Left kidney (tissue), 2 donors: ENCODE measurements around the gene GLG1. TPM values are rescaled to one million over a fixed set of nuclear protein-coding genes. Genes with fewer than 3 reads are reported as not detected.
"Not testable (repeated sequence)": the region's sequence is repeated elsewhere in the genome, so short reads cannot be mapped to it uniquely, and the experiment has no call there.

Experiments
- DNase-seq: peaks from one replicate; pipeline ENCODE4 v3.0.0-alpha.2; 2013
- polyA plus RNA-seq: library from polyadenylated mRNA; unstranded; fragments of 120-200 nt; gene quantifications from one replicate; pipeline ENCODE4 v1.2.1, GENCODE V29; 2013; ENCODE audit not compliant: insufficient read length

Gene GLG1
- polyA plus RNA-seq, 1 donor = 183 TPM

DNA sequence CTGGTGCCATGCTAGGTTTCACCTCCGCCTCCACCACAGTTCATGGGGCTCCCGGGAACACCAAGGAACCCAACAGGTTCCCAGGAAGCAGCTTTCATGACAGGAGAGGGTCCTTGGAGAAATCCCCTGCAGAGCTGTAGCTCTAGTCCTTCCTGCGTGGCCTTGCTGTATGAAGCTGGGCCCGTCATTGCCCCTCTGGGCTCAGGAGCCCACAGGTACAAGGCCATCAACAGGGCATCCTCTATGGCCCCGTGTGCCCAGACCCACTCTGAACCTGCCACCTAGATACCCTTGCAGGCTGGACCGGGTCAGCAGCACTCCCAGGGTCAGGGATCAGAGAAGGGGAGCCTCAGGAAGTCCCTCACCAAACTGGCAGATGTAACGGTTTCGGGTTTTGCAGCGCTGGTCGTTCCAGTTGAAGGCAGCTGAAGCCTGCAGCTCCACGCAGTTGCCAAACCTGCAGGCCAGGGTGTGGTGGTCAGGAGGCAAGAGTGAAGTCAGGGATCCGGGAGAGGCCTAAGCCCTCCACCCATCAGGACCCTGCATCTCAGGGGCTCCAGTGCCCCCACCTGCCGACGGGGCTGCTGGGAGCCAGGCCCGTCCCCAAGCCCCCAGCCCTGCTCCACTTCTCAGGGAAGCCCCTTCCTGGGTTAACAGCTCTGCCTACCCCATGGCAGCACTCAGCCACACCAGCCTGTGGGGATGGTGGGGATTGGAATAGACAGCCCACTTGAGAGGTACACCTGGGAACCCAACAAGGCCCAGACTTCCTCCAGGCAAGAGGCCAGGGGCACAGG is 197.5 kb downstream of the GLG1 start:
- not testable (repeated sequence) for DNase-seq

GRCh38 chr16:74407362-74407705 is 199.6 kb downstream of the GLG1 start:
- not testable (repeated sequence) for DNase-seq

GRCh38 chr16:74406600-74407361 is 200.1 kb downstream of the GLG1 start:
- DNase-seq = not testable (repeated sequence)

DNA sequence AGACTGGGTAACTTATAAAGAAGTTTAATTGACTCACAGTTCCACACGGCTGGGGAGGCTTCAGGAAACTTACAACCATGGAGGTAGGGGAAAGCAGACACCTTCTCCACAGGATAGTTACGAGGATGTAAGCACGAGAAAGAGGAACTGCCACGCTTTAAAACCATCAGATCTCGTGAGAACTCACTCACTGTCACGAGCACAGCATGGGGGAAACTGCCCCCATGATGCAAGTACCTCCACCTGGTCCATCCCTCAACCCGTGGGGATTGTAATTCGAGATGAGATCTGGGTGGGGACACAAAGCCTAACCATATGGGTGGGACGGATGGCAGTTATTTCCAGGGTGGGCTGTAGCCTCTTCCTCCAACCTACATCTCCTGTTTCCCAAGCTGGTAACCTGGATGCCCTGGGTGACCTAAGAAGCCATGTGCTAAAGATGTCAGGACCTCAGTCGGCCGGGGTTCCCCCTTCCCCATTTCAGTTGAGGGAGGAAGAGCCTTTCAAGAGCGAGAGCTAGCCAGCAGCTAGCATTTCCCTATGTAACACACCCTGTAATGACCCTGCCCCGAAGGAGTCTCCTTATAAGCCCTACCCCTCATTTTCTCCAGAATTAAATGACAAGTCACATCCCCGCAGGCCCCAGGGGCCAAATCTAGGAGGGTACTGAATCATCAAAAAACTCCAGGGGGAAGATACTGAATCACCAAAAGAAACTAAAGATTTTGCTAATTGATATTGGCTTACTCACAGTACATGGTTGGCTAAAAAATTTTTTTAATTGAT is 202.6 kb downstream of the GLG1 start:
- DNase-seq = not testable (repeated sequence)

DNA sequence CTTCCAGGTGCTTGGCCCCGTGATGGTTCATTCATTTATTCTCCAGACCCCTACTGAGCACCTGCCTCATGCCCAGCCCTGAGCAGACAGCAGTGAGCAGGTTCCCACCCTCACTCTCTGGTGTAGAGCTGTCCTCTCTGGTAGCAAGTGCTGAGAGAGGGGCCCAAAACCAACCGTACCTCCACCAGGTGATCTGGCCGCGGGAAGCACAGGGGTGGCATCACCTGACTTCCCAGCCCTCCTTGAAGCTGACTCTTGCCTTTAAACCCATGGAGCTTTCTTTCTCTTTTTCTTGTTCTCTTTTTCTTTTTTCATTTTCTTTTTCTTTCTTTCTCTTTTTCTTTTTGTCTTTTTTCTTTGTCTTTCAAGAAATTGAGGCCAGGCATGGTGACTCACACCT is 206.7 kb downstream of the GLG1 start:
- not testable (repeated sequence) for DNase-seq

DNA sequence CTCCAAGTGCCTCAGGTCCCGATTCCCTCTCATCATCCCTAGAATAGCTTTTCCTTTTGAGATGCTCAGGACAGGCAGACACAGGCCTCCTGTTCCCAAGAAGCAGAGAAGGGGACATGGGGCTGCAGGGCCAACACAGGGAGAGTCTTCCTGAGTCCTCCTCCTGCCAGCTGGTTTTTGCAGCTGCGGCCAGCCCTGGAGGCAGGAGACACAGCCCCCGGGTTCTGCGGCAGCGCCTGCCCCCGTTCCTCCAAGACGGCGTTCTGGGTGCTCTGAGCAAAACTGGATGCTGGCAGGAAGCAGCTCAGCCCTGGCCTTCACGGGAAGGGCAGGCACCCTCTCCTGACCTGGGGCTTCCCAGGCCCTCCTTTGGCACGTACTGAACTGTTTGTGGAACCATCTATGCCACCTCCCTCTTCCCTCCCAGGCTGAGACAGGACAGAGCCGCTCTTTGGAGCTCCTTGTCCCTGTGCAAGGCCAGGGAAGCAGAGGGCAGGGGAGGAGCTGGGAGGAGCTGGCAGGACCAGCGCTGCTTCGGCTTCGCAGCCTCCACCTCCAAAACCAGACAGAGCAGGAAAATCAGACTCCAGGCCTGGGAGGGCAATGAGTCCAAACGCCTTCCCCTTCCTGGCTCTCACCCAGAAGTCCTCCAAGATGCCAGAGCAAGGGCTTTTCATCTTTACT is 208.6 kb downstream of the GLG1 start:
- DNase-seq = not testable (repeated sequence)

Other genes starting within 250 kb of the GLG1 start
- gene NPIPB15, start 230.8 kb downstream of the GLG1 start, polyA plus RNA-seq = 20.9 TPM
- gene CLEC18B, start 185.6 kb downstream of the GLG1 start, polyA plus RNA-seq = 137 TPM
- 35.4 TPM for gene RFWD3, start 59.8 kb upstream of the GLG1 start, polyA plus RNA-seq
- gene MLKL, start 93.7 kb upstream of the GLG1 start, polyA plus RNA-seq = 3.5 TPM
- 3.1 TPM for gene FA2H, start 167.7 kb upstream of the GLG1 start, polyA plus RNA-seq